ENCODE data around the gene TMCO5A. TPM values are rescaled to one million over a fixed set of nuclear protein-coding genes. Genes with fewer than 3 reads are reported as not detected.
"Not testable (repeated sequence)": the region's sequence is repeated elsewhere in the genome, so short reads cannot be mapped to it uniquely, and the experiment has no call there.

Gene TMCO5A
- total RNA-seq, 2 experiments from 2014 or later = not detected

GRCh38 chr15:37929238-37929637 is 5.2 kb upstream of the TMCO5A start:
- ChIA-PET CTCF (no interaction called here), POLR2A (no interaction called here)
- Mint-ChIP-seq H3K27ac (no peak overlapping the region), H3K4me3 (no peak overlapping the region), H3K4me1 (no peaks in the 10 kb centered on the region), H3K27me3 (no peaks in the 10 kb centered on the region), H3K36me3 (ENCODE audit: low read depth) (no peaks in the 10 kb centered on the region), H3K9me3 (no peaks in the 10 kb centered on the region)
- no peak for DNase-seq

GRCh38 chr15:37931321-37931720 is 3.1 kb upstream of the TMCO5A start:
- ChIA-PET POLR2A (no interaction called here), CTCF (no interaction called here)
- H3K27me3 Mint-ChIP-seq = no peaks in the 10 kb centered on the region
- H3K27ac Mint-ChIP-seq = no peak overlapping the region
- no peak overlapping the region for H3K4me3 Mint-ChIP-seq
- H3K9me3 Mint-ChIP-seq = no peaks in the 10 kb centered on the region
- H3K36me3 Mint-ChIP-seq (ENCODE audit: low read depth) = no peaks in the 10 kb centered on the region
- H3K4me1 Mint-ChIP-seq = no peaks in the 10 kb centered on the region
- DNase-seq = no peak

- ChIA-PET POLR2A (no interaction called here), CTCF (no interaction called here)
- no peak for DNase-seq
- Mint-ChIP-seq H3K27me3 (no peaks in the 10 kb centered on the region), H3K4me3 (no peak overlapping the region), H3K36me3 (ENCODE audit: low read depth) (no peaks in the 10 kb centered on the region), H3K9me3 (no peaks in the 10 kb centered on the region), H3K4me1 (no peaks in the 10 kb centered on the region), H3K27ac (no peak overlapping the region)
Measured at GRCh38 chr15:37931868-37932267, 2.6 kb upstream of the TMCO5A start.

GRCh38 chr15:37932549-37932948 is 1.9 kb upstream of the TMCO5A start:
- no peak overlapping the region for H3K4me3 Mint-ChIP-seq
- ChIA-PET POLR2A (no interaction called here), CTCF (no interaction called here)
- H3K4me1 Mint-ChIP-seq = no peaks in the 10 kb centered on the region
- H3K36me3 Mint-ChIP-seq (ENCODE audit: low read depth) = no peaks in the 10 kb centered on the region
- no peak for DNase-seq
- no peaks in the 10 kb centered on the region for H3K9me3 Mint-ChIP-seq
- H3K27ac Mint-ChIP-seq = no peak overlapping the region
- H3K27me3 Mint-ChIP-seq = no peaks in the 10 kb centered on the region

GRCh38 chr15:37933666-37934065 is 774 bp upstream of the TMCO5A start:
- Mint-ChIP-seq H3K4me1 (no peaks in the 10 kb centered on the region), H3K27ac (no peak overlapping the region), H3K27me3 (no peaks in the 10 kb centered on the region), H3K4me3 (no peak overlapping the region), H3K36me3 (ENCODE audit: low read depth) (no peaks in the 10 kb centered on the region), H3K9me3 (no peaks in the 10 kb centered on the region)
- CTCF ChIA-PET = no interaction called here
- POLR2A ChIA-PET = no interaction called here
- no peak for DNase-seq

- ChIA-PET CTCF (interaction anchor here (0.6 kb wide), 1 partner anchor 672 kb away, joined by 3 read pairs; no protein-coding TSS in a partner anchor), POLR2A (no interaction called here)
- Mint-ChIP-seq H3K27ac (no peak overlapping the region), H3K4me1 (no peaks in the 10 kb centered on the region), H3K9me3 (no peaks in the 10 kb centered on the region), H3K36me3 (ENCODE audit: low read depth) (no peaks in the 10 kb centered on the region), H3K4me3 (no peak overlapping the region), H3K27me3 (no peaks in the 10 kb centered on the region)
- no peak for DNase-seq
Measured at GRCh38 chr15:37940876-37941275, 6.4 kb downstream of the TMCO5A start.

- Mint-ChIP-seq H3K36me3 (ENCODE audit: low read depth) (no peaks in the 10 kb centered on the region), H3K9me3 (no peaks in the 10 kb centered on the region), H3K4me3 (no peak overlapping the region), H3K27me3 (no peaks in the 10 kb centered on the region), H3K4me1 (no peaks in the 10 kb centered on the region), H3K27ac (no peak overlapping the region)
- ChIA-PET CTCF (no interaction called here), POLR2A (no interaction called here)
- DNase-seq = no peak
Measured at GRCh38 chr15:37941779-37942178, 7.3 kb downstream of the TMCO5A start.

GRCh38 chr15:37951999-37952398 is 17.6 kb downstream of the TMCO5A start:
- Mint-ChIP-seq H3K36me3 (ENCODE audit: low read depth) (no peaks in the 10 kb centered on the region), H3K27ac (no peak overlapping the region), H3K9me3 (no peaks in the 10 kb centered on the region), H3K4me1 (no peaks in the 10 kb centered on the region), H3K4me3 (no peak overlapping the region), H3K27me3 (no peaks in the 10 kb centered on the region)
- ChIA-PET POLR2A (no interaction called here), CTCF (no interaction called here)
- no peak for DNase-seq

- DNase-seq; H3K9me3 Mint-ChIP-seq; H3K36me3 Mint-ChIP-seq (ENCODE audit: low read depth); POLR2A ChIA-PET; H3K27me3 Mint-ChIP-seq; H3K4me1 Mint-ChIP-seq; H3K27ac Mint-ChIP-seq; H3K4me3 Mint-ChIP-seq; CTCF ChIA-PET: not testable (repeated sequence)
Measured at GRCh38 chr15:37960742-37961141, 26.3 kb downstream of the TMCO5A start.

- H3K4me1 Mint-ChIP-seq = no peaks in the 10 kb centered on the region
- no peak overlapping the region for H3K27ac Mint-ChIP-seq
- no peak overlapping the region for H3K4me3 Mint-ChIP-seq
- H3K36me3 Mint-ChIP-seq (ENCODE audit: low read depth) = no peaks in the 10 kb centered on the region
- H3K9me3 Mint-ChIP-seq = no peaks in the 10 kb centered on the region
- DNase-seq = no peak
- CTCF ChIA-PET = interaction anchor here (0.6 kb wide), 1 partner anchor 281 kb away, joined by 3 read pairs; no protein-coding TSS in a partner anchor
- H3K27me3 Mint-ChIP-seq = no peaks in the 10 kb centered on the region
- POLR2A ChIA-PET = no interaction called here
Measured at GRCh38 chr15:37967788-37968187, 33.3 kb downstream of the TMCO5A start.

GRCh38 chr15:37973856-37974255 is 39.4 kb downstream of the TMCO5A start:
- ChIA-PET CTCF (no interaction called here), POLR2A (no interaction called here)
- Mint-ChIP-seq H3K36me3 (ENCODE audit: low read depth) (no peaks in the 10 kb centered on the region), H3K9me3 (no peaks in the 10 kb centered on the region), H3K4me1 (no peaks in the 10 kb centered on the region), H3K4me3 (no peak overlapping the region), H3K27ac (no peak overlapping the region), H3K27me3 (peaks cover 7% of the 10 kb centered on the region)
- DNase-seq = no peak

- no peak overlapping the region for H3K4me3 Mint-ChIP-seq
- POLR2A ChIA-PET = no interaction called here
- CTCF ChIA-PET = no interaction called here
- no peak for DNase-seq
- H3K27ac Mint-ChIP-seq = no peak overlapping the region
- H3K27me3 Mint-ChIP-seq = peaks cover 7% of the 10 kb centered on the region
- H3K36me3 Mint-ChIP-seq (ENCODE audit: low read depth) = no peaks in the 10 kb centered on the region
- H3K9me3 Mint-ChIP-seq = no peaks in the 10 kb centered on the region
- no peaks in the 10 kb centered on the region for H3K4me1 Mint-ChIP-seq
Measured at GRCh38 chr15:37978231-37978630, 43.8 kb downstream of the TMCO5A start.

- H3K27me3 Mint-ChIP-seq = peaks cover 1% of the 10 kb centered on the region
- ChIA-PET CTCF (no interaction called here), POLR2A (no interaction called here)
- no peak overlapping the region for H3K4me3 Mint-ChIP-seq
- no peaks in the 10 kb centered on the region for H3K36me3 Mint-ChIP-seq (ENCODE audit: low read depth)
- no peaks in the 10 kb centered on the region for H3K9me3 Mint-ChIP-seq
- DNase-seq = no peak
- H3K27ac Mint-ChIP-seq = no peak overlapping the region
- H3K4me1 Mint-ChIP-seq = no peaks in the 10 kb centered on the region
Measured at GRCh38 chr15:37979671-37980409, 45.4 kb downstream of the TMCO5A start.

- H3K27ac Mint-ChIP-seq = no peak overlapping the region
- CTCF ChIA-PET = no interaction called here
Measured at GRCh38 chr15:37981201-37981600, 46.8 kb downstream of the TMCO5A start.

More at GRCh38 chr15:37981201-37981600, 46.8 kb downstream of the TMCO5A start:
- H3K27me3 Mint-ChIP-seq = peaks cover 4% of the 10 kb centered on the region
- H3K4me3 Mint-ChIP-seq = no peak overlapping the region
- H3K36me3 Mint-ChIP-seq (ENCODE audit: low read depth) = no peaks in the 10 kb centered on the region
- POLR2A ChIA-PET = no interaction called here
- H3K9me3 Mint-ChIP-seq = no peaks in the 10 kb centered on the region
- no peak for DNase-seq
- no peaks in the 10 kb centered on the region for H3K4me1 Mint-ChIP-seq
